Ishikawa (cell line): ENCODE results near the gene RBPJL.

Source experiments
- CEBPB ChIP-seq: IDR thresholded peaks from 2 replicates; pipeline ENCODE4 v1.6.1; 2012
- CREB1 ChIP-seq: IDR thresholded peaks from 2 replicates; pipeline ENCODE4 v1.6.1; 2012; ENCODE audit warnings: low read depth
- EGR1 ChIP-seq: IDR thresholded peaks from 2 replicates; pipeline ENCODE4 v1.6.1; 2012
- EP300 ChIP-seq: IDR thresholded peaks from 2 replicates; pipeline ENCODE4 v1.6.1; 2012; ENCODE audit warnings: borderline replicate concordance
- FOXM1 ChIP-seq: IDR thresholded peaks from 2 replicates; pipeline ENCODE4 v1.6.1; 2012; ENCODE audit warnings: low read depth, borderline replicate concordance
- MAX ChIP-seq: IDR thresholded peaks from 2 replicates; pipeline ENCODE4 v1.6.1; 2012
- NFIC ChIP-seq: IDR thresholded peaks from 2 replicates; pipeline ENCODE4 v1.6.1; 2012
- RAD21 ChIP-seq: IDR thresholded peaks from 2 replicates; pipeline ENCODE4 v1.6.1; 2012; ENCODE audit warnings: low read depth
- TAF1 ChIP-seq: IDR thresholded peaks from 2 replicates; pipeline ENCODE4 v1.6.1; 2012; ENCODE audit warnings: low read depth, mild to moderate bottlenecking
- TCF12 ChIP-seq: IDR thresholded peaks from 2 replicates; pipeline ENCODE4 v1.6.1; 2012; ENCODE audit warnings: low read depth
- TEAD4 ChIP-seq: IDR thresholded peaks from 2 replicates; pipeline ENCODE4 v1.6.1; 2012
- USF1 ChIP-seq: IDR thresholded peaks from 2 replicates; pipeline ENCODE4 v1.6.1; 2012
- YY1 ChIP-seq: IDR thresholded peaks from 2 replicates; pipeline ENCODE4 v1.6.1; 2012; ENCODE audit warnings: low read depth
- ZBTB7A ChIP-seq: IDR thresholded peaks from 2 replicates; pipeline ENCODE4 v1.6.1; 2012; ENCODE audit warnings: low read depth
- TF ChIP-seq, protein P1 (sequence below): IDR thresholded peaks from 2 replicates; pipeline ENCODE4 v1.6.1; 2012; ENCODE audit warnings: low read depth, mild to moderate bottlenecking

Gene RBPJL

GRCh38 chr20:45308117-45308778, 1.6 kb downstream of the RBPJL start, which contains the start of gene MATN4:
Gene MATN4, minus strand, starts transcription at chr20:45308299. Its CDS starts 2,717 bp downstream, at chr20:45305582.
- TF ChIP-seq TCF12: no peak
- TF ChIP-seq EP300: no peak
- TF ChIP-seq TAF1: no peak
- TF ChIP-seq USF1: no peak
- TF ChIP-seq ZBTB7A: no peak

DNA sequence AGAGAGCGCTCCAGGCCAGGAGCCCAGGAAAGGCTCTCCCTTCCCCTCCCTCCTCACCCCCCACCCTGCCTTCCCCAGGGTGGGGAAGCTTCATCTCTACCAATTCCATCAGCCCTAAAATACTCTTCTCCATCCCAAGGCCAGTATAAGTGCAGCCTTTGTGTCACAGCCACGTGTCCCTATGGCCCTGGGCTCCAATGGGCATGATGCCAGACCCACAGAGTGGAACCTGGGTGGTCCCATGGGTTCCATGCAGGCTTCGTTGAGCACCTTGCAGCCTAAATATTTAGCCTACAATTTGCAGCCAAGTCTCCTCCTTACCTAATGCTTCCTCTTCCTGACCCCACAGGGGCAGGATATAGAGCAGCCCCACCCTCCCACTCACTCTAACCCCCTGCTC, 2.4 kb downstream of the RBPJL start:
- no peak for TF ChIP-seq TCF12
- no peak for TF ChIP-seq CREB1
- no peak for TF ChIP-seq FOXM1
- TF ChIP-seq, protein P1, sequence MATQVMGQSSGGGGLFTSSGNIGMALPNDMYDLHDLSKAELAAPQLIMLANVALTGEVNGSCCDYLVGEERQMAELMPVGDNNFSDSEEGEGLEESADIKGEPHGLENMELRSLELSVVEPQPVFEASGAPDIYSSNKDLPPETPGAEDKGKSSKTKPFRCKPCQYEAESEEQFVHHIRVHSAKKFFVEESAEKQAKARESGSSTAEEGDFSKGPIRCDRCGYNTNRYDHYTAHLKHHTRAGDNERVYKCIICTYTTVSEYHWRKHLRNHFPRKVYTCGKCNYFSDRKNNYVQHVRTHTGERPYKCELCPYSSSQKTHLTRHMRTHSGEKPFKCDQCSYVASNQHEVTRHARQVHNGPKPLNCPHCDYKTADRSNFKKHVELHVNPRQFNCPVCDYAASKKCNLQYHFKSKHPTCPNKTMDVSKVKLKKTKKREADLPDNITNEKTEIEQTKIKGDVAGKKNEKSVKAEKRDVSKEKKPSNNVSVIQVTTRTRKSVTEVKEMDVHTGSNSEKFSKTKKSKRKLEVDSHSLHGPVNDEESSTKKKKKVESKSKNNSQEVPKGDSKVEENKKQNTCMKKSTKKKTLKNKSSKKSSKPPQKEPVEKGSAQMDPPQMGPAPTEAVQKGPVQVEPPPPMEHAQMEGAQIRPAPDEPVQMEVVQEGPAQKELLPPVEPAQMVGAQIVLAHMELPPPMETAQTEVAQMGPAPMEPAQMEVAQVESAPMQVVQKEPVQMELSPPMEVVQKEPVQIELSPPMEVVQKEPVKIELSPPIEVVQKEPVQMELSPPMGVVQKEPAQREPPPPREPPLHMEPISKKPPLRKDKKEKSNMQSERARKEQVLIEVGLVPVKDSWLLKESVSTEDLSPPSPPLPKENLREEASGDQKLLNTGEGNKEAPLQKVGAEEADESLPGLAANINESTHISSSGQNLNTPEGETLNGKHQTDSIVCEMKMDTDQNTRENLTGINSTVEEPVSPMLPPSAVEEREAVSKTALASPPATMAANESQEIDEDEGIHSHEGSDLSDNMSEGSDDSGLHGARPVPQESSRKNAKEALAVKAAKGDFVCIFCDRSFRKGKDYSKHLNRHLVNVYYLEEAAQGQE: no peak
- no peak for TF ChIP-seq EP300
- no peak for TF ChIP-seq RAD21
- TF ChIP-seq ZBTB7A: no peak
- TF ChIP-seq USF1: no peak
- no peak for TF ChIP-seq NFIC
- TF ChIP-seq MAX: no peak

DNA sequence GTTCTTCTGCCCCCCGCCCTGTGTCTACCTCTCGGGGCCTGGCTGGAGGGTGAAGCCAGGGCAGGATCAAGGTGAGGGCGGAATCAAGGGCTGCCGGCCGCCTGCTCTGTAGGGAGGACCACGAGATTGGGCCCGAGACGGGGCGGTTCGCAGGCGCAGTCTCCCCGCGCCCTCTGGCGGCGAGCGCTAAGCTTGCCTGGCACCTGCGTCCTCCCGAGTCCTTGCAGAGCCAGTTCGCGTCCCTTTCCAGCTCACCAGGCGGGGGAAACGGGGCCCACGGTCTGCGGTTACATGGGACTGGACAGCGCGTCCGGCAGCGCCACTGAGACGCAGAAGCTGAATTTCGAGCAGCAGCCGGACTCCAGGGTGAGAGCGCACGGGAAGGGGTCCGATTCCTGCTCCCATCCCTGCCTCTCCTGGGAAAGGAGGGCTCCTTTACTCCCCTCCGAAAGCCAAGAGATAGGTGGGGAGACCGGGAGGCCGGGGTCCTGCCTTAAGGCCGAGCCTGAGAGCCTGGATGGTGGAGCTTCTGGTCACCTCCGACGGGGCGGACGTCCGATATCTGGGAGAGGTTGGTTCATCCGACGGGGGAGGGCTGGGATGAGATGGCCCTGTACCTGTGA, 5.1 kb downstream of the RBPJL start:
- peak; percentile 66 for TF ChIP-seq RAD21
- TF ChIP-seq NFIC: no peak

GRCh38 chr20:45312241-45312640, 5.6 kb downstream of the RBPJL start:
- TF ChIP-seq RAD21: no peak
- no peak for TF ChIP-seq TAF1
- no peak for TF ChIP-seq MAX
- TF ChIP-seq EP300: no peak
- no peak for TF ChIP-seq ZBTB7A
- no peak for TF ChIP-seq CEBPB
- TF ChIP-seq USF1: no peak
- TF ChIP-seq, protein P1: no peak
- TF ChIP-seq TCF12: no peak
- no peak for TF ChIP-seq NFIC

DNA sequence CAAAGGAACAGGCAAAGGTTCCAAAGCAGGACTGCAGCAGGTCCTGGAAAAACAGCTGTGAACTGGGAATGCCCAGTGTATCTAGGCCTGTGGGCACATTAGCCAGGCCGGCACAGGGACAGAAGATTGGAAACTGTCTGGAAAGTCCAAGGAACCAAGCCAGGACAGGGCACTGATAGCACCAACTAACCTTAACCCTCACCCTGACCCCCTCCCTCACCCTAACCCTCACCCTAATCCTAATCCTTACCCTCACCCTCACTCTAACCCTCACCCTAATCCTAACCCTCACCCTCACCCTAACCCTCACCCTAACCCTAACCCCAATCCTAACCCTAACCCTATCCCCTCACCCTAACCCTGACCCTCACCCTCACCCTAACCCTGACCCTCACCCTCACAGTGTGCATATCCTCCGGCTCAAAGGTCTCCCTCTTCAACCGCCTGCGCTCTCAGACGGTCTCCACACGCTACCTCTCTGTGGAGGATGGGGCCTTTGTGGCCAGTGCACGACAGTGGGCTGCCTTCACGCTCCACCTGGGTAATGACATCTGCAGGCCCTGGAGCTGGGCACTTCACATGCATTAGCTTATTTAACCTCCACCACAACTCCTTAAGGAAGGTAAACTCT, 6.5 kb downstream of the RBPJL start:
- no peak for TF ChIP-seq CREB1
- TF ChIP-seq NFIC: no peak
- no peak for TF ChIP-seq MAX
- no peak for TF ChIP-seq TAF1
- TF ChIP-seq FOXM1: no peak
- no peak for TF ChIP-seq CEBPB
- TF ChIP-seq, protein P1: no peak
- no peak for TF ChIP-seq TEAD4
- no peak for TF ChIP-seq YY1
- TF ChIP-seq TCF12: no peak
- no peak for TF ChIP-seq USF1
- no peak for TF ChIP-seq ZBTB7A
- no peak for TF ChIP-seq EP300
- TF ChIP-seq EGR1: no peak
